Measurements from ENCODE around the gene ARMS2. TPM values are rescaled to one million over a fixed set of nuclear protein-coding genes. Genes with fewer than 3 reads are reported as not detected.

The ARMS2 gene, protein sequence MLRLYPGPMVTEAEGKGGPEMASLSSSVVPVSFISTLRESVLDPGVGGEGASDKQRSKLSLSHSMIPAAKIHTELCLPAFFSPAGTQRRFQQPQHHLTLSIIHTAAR
- total RNA-seq, result not detected

DNA sequence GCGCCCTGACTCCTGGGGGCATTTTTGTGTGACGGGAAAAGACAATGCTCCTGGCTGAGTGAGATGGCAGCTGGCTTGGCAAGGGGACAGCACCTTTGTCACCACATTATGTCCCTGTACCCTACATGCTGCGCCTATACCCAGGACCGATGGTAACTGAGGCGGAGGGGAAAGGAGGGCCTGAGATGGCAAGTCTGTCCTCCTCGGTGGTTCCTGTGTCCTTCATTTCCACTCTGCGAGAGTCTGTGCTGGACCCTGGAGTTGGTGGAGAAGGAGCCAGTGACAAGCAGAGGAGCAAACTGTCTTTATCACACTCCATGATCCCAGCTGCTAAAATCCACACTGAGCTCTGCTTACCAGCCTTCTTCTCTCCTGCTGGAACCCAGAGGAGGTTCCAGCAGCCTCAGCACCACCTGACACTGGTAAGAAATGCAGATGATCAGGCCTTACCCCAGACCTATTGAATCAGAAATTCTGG lies at the start of gene ARMS2:
Gene ARMS2, plus strand, starts transcription at position 51 of the 478 bp plus-strand sequence. Its CDS starts 75 bp downstream, at position 126.

DNA sequence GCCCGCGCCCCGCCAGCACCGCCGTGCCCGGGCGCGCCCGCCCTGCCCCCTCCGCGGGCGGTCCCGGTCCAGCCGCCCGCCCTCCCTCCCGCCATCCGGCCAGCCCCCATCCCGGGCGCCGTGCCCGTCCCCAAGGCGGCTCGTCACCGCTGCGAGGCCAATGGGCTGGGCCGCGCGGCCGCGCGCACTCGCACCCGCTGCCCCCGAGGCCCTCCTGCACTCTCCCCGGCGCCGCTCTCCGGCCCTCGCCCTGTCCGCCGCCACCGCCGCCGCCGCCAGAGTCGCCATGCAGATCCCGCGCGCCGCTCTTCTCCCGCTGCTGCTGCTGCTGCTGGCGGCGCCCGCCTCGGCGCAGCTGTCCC lies 6.9 kb downstream of the ARMS2 start, which contains the start of gene HTRA1:
Gene HTRA1, plus strand, starts transcription at position 187 of the 362 bp plus-strand sequence. Its CDS starts 100 bp downstream, at position 287.

Small RNA genes lying within 50 kb of the gene (small RNA-seq; reads per million reads assigned to genes)
- not detected for gene MIR3941

Other genes with a start within 250 kb of the ARMS2 start
- gene BTBD16, start 183.4 kb upstream of the ARMS2 start, total RNA-seq, result not detected
- gene PLEKHA1, start 79.9 kb upstream of the ARMS2 start, total RNA-seq, result 56.5 TPM
- 64.1 TPM for gene HTRA1, start 6.9 kb downstream of the ARMS2 start, total RNA-seq
- under 0.01 TPM for gene DMBT1, start 106.1 kb downstream of the ARMS2 start, total RNA-seq
- not detected for gene C10orf120, start 245.2 kb downstream of the ARMS2 start, total RNA-seq

All from diencephalon (tissue), 1 donor.